GM12878 (cell line): ENCODE results near the gene KIDINS220. TPM values are rescaled to one million over a fixed set of nuclear protein-coding genes. Genes with fewer than 3 reads are reported as not detected.

Experiments used
- BRCA1 ChIP-seq: IDR thresholded peaks from 2 replicates; pipeline ENCODE4 v1.6.1; 2011; ENCODE audit warnings: low read depth, low read length, improper control_type of control experiment
- GABPA ChIP-seq: IDR thresholded peaks from 2 replicates; pipeline ENCODE4 v1.6.1; 2014; ENCODE audit warnings: antibody characterized with exemption, low read depth, mild to moderate bottlenecking, inconsistent platforms
- PML ChIP-seq: IDR thresholded peaks from 2 replicates; pipeline ENCODE4 v1.6.1; 2012; ENCODE audit warnings: low read length, inconsistent platforms
- RFX5 ChIP-seq: IDR thresholded peaks from 2 replicates; pipeline ENCODE4 v1.6.1; 2011; ENCODE audit warnings: low read depth, low read length, improper control_type of control experiment
- SPI1 ChIP-seq: IDR thresholded peaks from 2 replicates; pipeline ENCODE4 v1.6.1; 2011; ENCODE audit warnings: low read depth, mild to moderate bottlenecking, low read length, moderate library complexity, borderline replicate concordance; ENCODE audit not compliant: insufficient read depth
- ZNF207 ChIP-seq: fragments of 450-650 bp; IDR thresholded peaks from 2 replicates; pipeline ENCODE4 v1.6.1; 2014; ENCODE audit warnings: antibody characterized with exemption, mild to moderate bottlenecking, borderline replicate concordance
- ZNF274 ChIP-seq: IDR thresholded peaks from one replicate; pipeline ENCODE4 v1.8.0; 2011; ENCODE audit not compliant: insufficient read length, insufficient read depth
- polyA plus RNA-seq, 11 experiments: library from polyadenylated mRNA; depleted of rRNA in 4 of 11; unstranded in 6 of 11; stranded (reverse) in 5 of 11; fragments of >200 nt; fragmentation: Nextera tagmentation in 4 of 11; fragmentation: Illumina TruSeq in 1 of 11; extraction: Ambion mirVana in 4 of 11; extraction: Trizol in 1 of 11; gene quantifications; 1 replicate in 1 of 11; 2 replicates in 10 of 11; pipeline versions ENCODE4 v1.2.1 to v1.2.3, GENCODE V29; 2011 to 2016; ENCODE audit warnings: inconsistent platforms in 2 of 11, missing spikeins in 2 of 11, low read depth in 1 of 11
- total RNA-seq, 4 experiments: library from RNA; depleted of rRNA in 3 of 4; stranded (reverse); fragments of >200 nt in 3 of 4; fragmentation: Illumina TruSeq in 1 of 4; extraction: Trizol in 1 of 4; gene quantifications; 2 replicates each; pipeline versions ENCODE4 v1.2.1 to v1.2.3, GENCODE V29; 2013 to 2021
- TF ChIP-seq, protein P1 (sequence below): fragments of 450-650 bp; IDR thresholded peaks from 2 replicates; pipeline ENCODE4 v1.6.1; 2017; ENCODE audit warnings: low read depth, mild to moderate bottlenecking, moderate library complexity
- TF ChIP-seq, protein P2 (sequence below): fragments of 450-650 bp; IDR thresholded peaks from 2 replicates; pipeline ENCODE4 v1.6.1; 2017; ENCODE audit warnings: mild to moderate bottlenecking, moderate library complexity
- TF ChIP-seq, protein P3 (sequence below): fragments of 450-650 bp; IDR thresholded peaks from 2 replicates; pipeline ENCODE4 v1.6.1; 2014; ENCODE audit warnings: mild to moderate bottlenecking
- TF ChIP-seq, protein P4 (sequence below): fragments of 450-650 bp; IDR thresholded peaks from 2 replicates; pipeline ENCODE4 v1.6.1; 2017; ENCODE audit warnings: mild to moderate bottlenecking, low read depth, inconsistent platforms; ENCODE audit not compliant: poor library complexity, severe bottlenecking
- TF ChIP-seq, protein P5 (sequence below): IDR thresholded peaks from 2 replicates; pipeline ENCODE4 v1.6.1; 2012; ENCODE audit warnings: low read length, inconsistent platforms
- TF ChIP-seq, protein P6 (sequence below): fragments of 450-650 bp; formaldehyde crosslinking; IDR thresholded peaks from 2 replicates; pipeline ENCODE4 v1.4.0; 2020; ENCODE audit warnings: mild to moderate bottlenecking, moderate library complexity

KIDINS220 gene
- total and polyA plus RNA-seq, 10 of the 15 experiments (the other 5 are each of a cell fraction or from before 2014, with no cell fraction given) = 6.0 to 31.2 (median 16.0) TPM

DNA sequence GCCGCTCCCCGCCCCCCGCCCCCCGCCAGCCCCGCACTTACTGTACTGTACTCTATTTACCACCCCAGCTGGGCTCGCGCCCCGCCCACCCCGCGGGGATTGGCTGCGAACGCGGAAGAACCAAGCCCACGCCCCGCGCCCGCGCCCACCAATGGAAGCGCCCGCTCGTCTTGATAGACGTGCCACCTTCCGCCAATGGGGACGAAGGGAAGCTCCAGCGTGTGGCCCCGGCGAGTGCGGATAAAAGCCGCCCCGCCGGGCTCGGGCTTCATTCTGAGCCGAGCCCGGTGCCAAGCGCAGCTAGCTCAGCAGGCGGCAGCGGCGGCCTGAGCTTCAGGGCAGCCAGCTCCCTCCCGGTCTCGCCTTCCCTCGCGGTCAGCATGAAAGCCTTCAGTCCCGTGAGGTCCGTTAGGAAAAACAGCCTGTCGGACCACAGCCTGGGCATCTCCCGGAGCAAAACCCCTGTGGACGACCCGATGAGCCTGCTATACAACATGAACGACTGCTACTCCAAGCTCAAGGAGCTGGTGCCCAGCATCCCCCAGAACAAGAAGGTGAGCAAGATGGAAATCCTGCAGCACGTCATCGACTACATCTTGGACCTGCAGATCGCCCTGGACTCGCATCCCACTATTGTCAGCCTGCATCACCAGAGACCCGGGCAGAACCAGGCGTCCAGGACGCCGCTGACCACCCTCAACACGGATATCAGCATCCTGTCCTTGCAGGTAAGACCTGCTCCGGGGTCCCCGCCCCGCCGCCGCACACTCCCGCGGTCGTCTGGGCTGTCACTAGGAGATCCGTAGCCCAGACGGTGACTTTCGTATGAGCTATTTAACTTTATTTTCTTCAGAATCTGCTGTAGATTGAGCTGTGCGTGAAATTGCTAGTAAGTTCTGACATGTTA, 155.4 kb downstream of the KIDINS220 start, which contains the start of gene ID2 (continued):
- TF ChIP-seq, protein P1, sequence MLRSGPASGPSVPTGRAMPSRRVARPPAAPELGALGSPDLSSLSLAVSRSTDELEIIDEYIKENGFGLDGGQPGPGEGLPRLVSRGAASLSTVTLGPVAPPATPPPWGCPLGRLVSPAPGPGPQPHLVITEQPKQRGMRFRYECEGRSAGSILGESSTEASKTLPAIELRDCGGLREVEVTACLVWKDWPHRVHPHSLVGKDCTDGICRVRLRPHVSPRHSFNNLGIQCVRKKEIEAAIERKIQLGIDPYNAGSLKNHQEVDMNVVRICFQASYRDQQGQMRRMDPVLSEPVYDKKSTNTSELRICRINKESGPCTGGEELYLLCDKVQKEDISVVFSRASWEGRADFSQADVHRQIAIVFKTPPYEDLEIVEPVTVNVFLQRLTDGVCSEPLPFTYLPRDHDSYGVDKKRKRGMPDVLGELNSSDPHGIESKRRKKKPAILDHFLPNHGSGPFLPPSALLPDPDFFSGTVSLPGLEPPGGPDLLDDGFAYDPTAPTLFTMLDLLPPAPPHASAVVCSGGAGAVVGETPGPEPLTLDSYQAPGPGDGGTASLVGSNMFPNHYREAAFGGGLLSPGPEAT = peak; percentile 65
- TF ChIP-seq SPI1 (no peak), ZNF207 (peak; percentile 91; the same call in 1 of the 2 replicates), GABPA (no peak), ZNF274 (no peak), PML (peak; percentile 92; the same call in 1 of the 2 replicates), RFX5 (no peak), BRCA1 (no peak)
- TF ChIP-seq, protein P2, sequence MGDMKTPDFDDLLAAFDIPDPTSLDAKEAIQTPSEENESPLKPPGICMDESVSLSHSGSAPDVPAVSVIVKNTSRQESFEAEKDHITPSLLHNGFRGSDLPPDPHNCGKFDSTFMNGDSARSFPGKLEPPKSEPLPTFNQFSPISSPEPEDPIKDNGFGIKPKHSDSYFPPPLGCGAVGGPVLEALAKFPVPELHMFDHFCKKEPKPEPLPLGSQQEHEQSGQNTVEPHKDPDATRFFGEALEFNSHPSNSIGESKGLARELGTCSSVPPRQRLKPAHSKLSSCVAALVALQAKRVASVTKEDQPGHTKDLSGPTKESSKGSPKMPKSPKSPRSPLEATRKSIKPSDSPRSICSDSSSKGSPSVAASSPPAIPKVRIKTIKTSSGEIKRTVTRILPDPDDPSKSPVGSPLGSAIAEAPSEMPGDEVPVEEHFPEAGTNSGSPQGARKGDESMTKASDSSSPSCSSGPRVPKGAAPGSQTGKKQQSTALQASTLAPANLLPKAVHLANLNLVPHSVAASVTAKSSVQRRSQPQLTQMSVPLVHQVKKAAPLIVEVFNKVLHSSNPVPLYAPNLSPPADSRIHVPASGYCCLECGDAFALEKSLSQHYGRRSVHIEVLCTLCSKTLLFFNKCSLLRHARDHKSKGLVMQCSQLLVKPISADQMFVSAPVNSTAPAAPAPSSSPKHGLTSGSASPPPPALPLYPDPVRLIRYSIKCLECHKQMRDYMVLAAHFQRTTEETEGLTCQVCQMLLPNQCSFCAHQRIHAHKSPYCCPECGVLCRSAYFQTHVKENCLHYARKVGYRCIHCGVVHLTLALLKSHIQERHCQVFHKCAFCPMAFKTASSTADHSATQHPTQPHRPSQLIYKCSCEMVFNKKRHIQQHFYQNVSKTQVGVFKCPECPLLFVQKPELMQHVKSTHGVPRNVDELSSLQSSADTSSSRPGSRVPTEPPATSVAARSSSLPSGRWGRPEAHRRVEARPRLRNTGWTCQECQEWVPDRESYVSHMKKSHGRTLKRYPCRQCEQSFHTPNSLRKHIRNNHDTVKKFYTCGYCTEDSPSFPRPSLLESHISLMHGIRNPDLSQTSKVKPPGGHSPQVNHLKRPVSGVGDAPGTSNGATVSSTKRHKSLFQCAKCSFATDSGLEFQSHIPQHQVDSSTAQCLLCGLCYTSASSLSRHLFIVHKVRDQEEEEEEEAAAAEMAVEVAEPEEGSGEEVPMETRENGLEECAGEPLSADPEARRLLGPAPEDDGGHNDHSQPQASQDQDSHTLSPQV = no peak
- TF ChIP-seq, protein P3, sequence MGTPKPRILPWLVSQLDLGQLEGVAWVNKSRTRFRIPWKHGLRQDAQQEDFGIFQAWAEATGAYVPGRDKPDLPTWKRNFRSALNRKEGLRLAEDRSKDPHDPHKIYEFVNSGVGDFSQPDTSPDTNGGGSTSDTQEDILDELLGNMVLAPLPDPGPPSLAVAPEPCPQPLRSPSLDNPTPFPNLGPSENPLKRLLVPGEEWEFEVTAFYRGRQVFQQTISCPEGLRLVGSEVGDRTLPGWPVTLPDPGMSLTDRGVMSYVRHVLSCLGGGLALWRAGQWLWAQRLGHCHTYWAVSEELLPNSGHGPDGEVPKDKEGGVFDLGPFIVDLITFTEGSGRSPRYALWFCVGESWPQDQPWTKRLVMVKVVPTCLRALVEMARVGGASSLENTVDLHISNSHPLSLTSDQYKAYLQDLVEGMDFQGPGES = peak; percentile 90
- TF ChIP-seq, protein P4, sequence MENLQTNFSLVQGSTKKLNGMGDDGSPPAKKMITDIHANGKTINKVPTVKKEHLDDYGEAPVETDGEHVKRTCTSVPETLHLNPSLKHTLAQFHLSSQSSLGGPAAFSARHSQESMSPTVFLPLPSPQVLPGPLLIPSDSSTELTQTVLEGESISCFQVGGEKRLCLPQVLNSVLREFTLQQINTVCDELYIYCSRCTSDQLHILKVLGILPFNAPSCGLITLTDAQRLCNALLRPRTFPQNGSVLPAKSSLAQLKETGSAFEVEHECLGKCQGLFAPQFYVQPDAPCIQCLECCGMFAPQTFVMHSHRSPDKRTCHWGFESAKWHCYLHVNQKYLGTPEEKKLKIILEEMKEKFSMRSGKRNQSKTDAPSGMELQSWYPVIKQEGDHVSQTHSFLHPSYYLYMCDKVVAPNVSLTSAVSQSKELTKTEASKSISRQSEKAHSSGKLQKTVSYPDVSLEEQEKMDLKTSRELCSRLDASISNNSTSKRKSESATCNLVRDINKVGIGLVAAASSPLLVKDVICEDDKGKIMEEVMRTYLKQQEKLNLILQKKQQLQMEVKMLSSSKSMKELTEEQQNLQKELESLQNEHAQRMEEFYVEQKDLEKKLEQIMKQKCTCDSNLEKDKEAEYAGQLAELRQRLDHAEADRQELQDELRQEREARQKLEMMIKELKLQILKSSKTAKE = no peak
- TF ChIP-seq, protein P5, sequence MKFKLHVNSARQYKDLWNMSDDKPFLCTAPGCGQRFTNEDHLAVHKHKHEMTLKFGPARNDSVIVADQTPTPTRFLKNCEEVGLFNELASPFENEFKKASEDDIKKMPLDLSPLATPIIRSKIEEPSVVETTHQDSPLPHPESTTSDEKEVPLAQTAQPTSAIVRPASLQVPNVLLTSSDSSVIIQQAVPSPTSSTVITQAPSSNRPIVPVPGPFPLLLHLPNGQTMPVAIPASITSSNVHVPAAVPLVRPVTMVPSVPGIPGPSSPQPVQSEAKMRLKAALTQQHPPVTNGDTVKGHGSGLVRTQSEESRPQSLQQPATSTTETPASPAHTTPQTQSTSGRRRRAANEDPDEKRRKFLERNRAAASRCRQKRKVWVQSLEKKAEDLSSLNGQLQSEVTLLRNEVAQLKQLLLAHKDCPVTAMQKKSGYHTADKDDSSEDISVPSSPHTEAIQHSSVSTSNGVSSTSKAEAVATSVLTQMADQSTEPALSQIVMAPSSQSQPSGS = no peak
- TF ChIP-seq, protein P6, sequence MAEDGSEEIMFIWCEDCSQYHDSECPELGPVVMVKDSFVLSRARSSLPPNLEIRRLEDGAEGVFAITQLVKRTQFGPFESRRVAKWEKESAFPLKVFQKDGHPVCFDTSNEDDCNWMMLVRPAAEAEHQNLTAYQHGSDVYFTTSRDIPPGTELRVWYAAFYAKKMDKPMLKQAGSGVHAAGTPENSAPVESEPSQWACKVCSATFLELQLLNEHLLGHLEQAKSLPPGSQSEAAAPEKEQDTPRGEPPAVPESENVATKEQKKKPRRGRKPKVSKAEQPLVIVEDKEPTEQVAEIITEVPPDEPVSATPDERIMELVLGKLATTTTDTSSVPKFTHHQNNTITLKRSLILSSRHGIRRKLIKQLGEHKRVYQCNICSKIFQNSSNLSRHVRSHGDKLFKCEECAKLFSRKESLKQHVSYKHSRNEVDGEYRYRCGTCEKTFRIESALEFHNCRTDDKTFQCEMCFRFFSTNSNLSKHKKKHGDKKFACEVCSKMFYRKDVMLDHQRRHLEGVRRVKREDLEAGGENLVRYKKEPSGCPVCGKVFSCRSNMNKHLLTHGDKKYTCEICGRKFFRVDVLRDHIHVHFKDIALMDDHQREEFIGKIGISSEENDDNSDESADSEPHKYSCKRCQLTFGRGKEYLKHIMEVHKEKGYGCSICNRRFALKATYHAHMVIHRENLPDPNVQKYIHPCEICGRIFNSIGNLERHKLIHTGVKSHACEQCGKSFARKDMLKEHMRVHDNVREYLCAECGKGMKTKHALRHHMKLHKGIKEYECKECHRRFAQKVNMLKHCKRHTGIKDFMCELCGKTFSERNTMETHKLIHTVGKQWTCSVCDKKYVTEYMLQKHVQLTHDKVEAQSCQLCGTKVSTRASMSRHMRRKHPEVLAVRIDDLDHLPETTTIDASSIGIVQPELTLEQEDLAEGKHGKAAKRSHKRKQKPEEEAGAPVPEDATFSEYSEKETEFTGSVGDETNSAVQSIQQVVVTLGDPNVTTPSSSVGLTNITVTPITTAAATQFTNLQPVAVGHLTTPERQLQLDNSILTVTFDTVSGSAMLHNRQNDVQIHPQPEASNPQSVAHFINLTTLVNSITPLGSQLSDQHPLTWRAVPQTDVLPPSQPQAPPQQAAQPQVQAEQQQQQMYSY = no peak
